ENCODE data around the gene GID4.

Gene GID4

GRCh38 chr17:18016426-18016825 lies 22.8 kb upstream of the GID4 start:
- H3K4me3 ChIP-seq (ENCODE audit: low read depth, low read length), result no peak overlapping the region
- no peak for TF ChIP-seq CTCF (IDR thresholded peaks at IDR 0.05; ENCODE audit: low read depth, low read length)

- H3K4me3 ChIP-seq (ENCODE audit: low read depth, low read length), result no peak overlapping the region
- no peak for TF ChIP-seq CTCF (IDR thresholded peaks at IDR 0.05; ENCODE audit: low read depth, low read length)
These were observed 21.2 kb upstream of the GID4 start for GRCh38 chr17:18017958-18018357.

- TF ChIP-seq CTCF (IDR thresholded peaks at IDR 0.05; ENCODE audit: low read depth, low read length), result no peak
- H3K4me3 ChIP-seq (ENCODE audit: low read depth, low read length), result no peak overlapping the region
These were observed 20.7 kb upstream of the GID4 start for GRCh38 chr17:18018411-18018921.

- H3K4me3 ChIP-seq (ENCODE audit: low read depth, low read length), result no peak overlapping the region
- no peak for TF ChIP-seq CTCF (IDR thresholded peaks at IDR 0.05; ENCODE audit: low read depth, low read length)
These were observed 19.4 kb upstream of the GID4 start for GRCh38 chr17:18019838-18020154.

GRCh38 chr17:18020971-18021370 lies 18.2 kb upstream of the GID4 start:
- TF ChIP-seq CTCF (IDR thresholded peaks at IDR 0.05; ENCODE audit: low read depth, low read length), result no peak
- no peak overlapping the region for H3K4me3 ChIP-seq (ENCODE audit: low read depth, low read length)

GRCh38 chr17:18021372-18021771 lies 17.8 kb upstream of the GID4 start:
- H3K4me3 ChIP-seq (ENCODE audit: low read depth, low read length), result no peak overlapping the region
- no peak for TF ChIP-seq CTCF (IDR thresholded peaks at IDR 0.05; ENCODE audit: low read depth, low read length)

- TF ChIP-seq CTCF (IDR thresholded peaks at IDR 0.05; ENCODE audit: low read depth, low read length), result no peak
These were observed 13.8 kb upstream of the GID4 start for GRCh38 chr17:18025241-18025944.

More at GRCh38 chr17:18025241-18025944, 13.8 kb upstream of the GID4 start:
- no peak overlapping the region for H3K4me3 ChIP-seq (ENCODE audit: low read depth, low read length)
